Activated effector memory CD4-positive, alpha-beta T cell treated with Interleukin-2 at 50 U/mL for 16 hours (primary cell): ENCODE results near the gene LIMS4.
"Not testable (repeated sequence)": the region's sequence is repeated elsewhere in the genome, so short reads cannot be mapped to it uniquely, and the experiment has no call there.

ENCODE experiments used
- DNase-seq: peaks from one replicate; pipeline ENCODE4 v3.0.0-alpha.2; 2020

LIMS4 gene

DNA sequence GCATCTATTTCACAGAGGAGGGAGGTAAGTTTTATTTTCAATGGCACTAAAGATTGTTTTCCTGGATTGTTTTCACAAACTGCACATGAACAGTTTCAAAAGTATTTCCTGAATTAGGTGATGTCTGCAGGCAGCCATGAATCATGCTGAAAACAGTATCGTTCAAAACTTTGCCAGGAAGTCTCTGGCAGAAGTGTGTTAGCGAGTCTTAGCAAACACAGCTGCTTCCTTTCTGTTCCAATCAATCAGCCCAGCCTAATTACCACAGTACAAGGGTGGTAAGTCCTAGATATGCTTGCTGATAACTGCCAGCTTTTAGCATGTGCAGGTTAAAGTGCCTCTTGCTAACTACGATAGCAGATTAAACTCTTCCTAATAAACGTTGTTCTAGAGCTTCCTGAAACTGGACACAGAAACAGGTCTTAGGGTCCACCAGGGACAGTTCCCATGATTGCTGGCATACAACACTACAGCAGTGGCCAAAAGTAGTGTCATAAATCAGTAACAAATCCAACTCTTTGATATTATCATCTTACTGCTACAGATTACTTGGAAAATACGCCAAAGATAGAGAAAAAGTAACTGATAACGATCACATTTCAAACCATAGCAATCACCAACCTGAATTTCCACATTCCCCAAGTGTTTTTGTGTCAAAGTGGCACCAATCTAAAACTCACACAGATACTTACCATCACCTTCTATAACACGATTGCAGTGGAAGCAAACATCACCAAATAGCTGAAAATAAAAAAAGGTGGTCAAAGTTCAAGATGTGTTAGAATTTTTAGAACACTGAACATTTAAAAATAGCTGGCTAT is 23.3 kb downstream of the LIMS4 start:
- not testable (repeated sequence) for DNase-seq

- not testable (repeated sequence) for DNase-seq
Observed at GRCh38 chr2:110446644-110447043, 26.0 kb downstream of the LIMS4 start.

GRCh38 chr2:110443305-110444005 is 29.2 kb downstream of the LIMS4 start:
- not testable (repeated sequence) for DNase-seq

GRCh38 chr2:110441905-110442304 is 30.7 kb downstream of the LIMS4 start:
- not testable (repeated sequence) for DNase-seq

GRCh38 chr2:110434565-110434964 is 38.1 kb downstream of the LIMS4 start:
- DNase-seq = not testable (repeated sequence)

GRCh38 chr2:110425725-110426124 is 46.9 kb downstream of the LIMS4 start:
- not testable (repeated sequence) for DNase-seq

DNA sequence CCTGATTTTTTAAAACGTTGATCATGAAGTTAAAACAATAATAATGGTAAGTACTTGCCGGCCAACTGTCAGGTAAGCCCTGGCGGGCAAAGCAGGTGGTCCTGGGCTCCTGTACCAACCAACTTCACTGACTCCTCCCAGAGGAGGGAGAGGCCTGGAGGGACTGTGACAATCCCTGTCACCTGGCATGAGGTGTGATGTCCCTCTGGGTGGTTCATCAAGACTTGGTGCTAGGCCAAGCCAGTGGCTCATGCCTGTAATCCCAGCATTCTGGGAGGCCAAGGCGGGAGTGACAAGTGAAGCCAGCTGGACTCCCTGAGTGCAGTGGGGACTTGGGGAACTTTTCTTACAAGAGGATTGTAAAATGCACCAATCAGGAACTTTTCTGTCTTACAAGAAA is 48.2 kb downstream of the LIMS4 start:
- DNase-seq = not testable (repeated sequence)

GRCh38 chr2:110423574-110423962 is 49.0 kb downstream of the LIMS4 start:
- not testable (repeated sequence) for DNase-seq

DNA sequence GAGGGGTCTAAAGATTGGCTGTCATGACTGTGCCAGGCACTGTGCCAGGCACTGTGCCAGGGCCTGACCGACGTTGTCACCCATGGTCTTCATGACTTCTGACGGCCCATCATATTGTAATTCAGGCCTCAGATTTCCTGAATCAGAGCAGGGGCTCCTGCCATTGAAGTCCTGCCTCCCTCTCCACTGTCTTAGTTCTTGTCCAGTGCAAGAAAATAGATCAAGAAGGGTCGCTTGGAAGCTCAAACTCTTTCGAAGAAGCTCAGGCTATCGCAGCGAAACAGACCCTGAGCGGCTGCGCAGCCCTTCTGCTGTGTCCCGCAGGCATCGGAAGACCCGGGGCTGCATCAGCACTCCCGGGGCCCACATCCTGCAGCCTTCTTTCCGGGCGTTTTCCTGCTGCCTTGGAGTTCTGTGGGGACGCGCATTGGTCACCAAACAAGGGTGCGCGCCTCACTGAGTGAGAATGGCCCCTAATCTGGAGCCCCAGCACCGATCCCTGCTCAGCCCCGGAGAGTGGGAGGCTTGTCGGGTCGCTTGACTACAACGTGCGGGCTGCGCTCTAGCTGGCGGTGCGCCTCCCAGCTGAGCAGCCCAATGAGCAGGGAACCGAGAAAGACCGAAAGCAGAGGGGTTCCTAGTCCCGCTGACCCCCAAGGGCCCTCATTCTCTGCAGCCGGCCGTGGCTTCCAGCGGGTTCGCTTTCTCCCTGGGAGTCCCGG is 49.6 kb downstream of the LIMS4 start:
- DNase-seq = not testable (repeated sequence)

- not testable (repeated sequence) for DNase-seq
Observed at GRCh38 chr2:110420641-110421354, 51.8 kb downstream of the LIMS4 start.

DNA sequence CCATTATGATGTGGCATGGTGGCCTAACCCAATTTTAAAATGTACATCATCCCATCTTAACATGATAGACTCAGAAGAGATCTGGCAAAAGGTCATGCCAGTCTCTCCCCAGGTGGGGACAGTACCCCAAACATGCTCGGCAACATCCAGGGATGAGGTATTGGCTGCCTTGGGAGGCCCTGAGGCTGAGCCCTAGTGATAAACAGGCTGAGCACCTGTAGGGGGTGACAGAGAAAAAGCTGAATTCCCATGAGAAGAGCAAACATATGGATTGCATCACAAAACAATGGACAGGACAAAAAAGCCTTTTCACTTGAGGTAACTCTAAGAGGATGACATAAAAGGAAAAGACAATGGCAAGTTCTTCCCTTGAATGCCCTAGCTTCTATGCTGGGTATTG is 65.5 kb downstream of the LIMS4 start:
- not testable (repeated sequence) for DNase-seq

DNA sequence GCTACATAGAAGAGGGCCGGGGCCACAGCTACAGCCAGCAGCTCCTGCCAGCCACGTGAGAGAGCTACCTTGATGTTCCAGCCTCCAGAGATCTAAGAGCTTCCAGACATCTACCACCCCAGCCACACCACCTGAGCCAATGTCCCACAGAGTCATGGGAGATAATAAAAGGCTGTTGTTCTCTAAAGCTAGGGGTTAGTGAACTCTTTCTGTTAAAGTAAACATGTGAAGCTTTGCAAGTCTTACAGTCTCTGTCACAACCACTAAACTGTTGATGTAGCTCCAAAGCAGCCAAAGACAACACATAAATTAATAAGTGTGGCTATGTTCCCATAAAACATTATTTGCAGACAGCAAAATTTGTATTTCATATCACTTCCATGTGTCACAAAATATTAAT is 67.6 kb downstream of the LIMS4 start:
- DNase-seq = not testable (repeated sequence)

- not testable (repeated sequence) for DNase-seq
Observed at GRCh38 chr2:110404246-110404645, 68.4 kb downstream of the LIMS4 start.

GRCh38 chr2:110401001-110401618 is 71.5 kb downstream of the LIMS4 start:
- DNase-seq = not testable (repeated sequence)

GRCh38 chr2:110399378-110399777 is 73.2 kb downstream of the LIMS4 start:
- DNase-seq = not testable (repeated sequence)

DNA sequence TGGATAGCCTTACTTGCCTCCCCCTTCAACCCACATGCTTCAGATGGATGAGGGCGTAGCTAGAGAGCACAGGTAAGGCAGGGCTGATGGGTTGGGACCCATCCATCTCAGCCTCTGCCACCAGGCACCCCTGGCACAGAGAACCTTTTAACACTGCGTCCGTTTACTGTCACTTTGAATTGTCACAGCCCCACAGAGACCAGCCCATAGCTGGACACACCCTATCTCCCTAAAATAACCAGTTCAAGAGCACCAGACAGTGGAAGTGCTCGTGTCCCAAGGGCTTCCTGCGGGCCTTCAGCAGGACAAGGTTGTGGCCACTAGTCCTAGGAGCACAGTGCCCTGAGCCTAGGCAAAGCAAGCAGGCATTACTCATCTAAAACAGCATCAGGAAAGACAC is 76.6 kb downstream of the LIMS4 start:
- not testable (repeated sequence) for DNase-seq
